Stimulated activated CD8-positive, alpha-beta memory T cell treated with anti-CD3 and anti-CD28 coated beads, Interleukin-12 subunit alpha, Interleukin-12 subunit beta, amount 100 ng/mL, for 24 hours (primary cell): ENCODE results near the gene LHX4.

Experiments used
- DNase-seq: peaks from one replicate; pipeline ENCODE4 v3.0.0-alpha.2; 2020; ENCODE audit errors: extremely low read depth

LHX4 gene

GRCh38 chr1:180299479-180300221, 69.6 kb downstream of the LHX4 start:
- no peak for DNase-seq

GRCh38 chr1:180301135-180301742, 71.2 kb downstream of the LHX4 start:
- no peak for DNase-seq

DNA sequence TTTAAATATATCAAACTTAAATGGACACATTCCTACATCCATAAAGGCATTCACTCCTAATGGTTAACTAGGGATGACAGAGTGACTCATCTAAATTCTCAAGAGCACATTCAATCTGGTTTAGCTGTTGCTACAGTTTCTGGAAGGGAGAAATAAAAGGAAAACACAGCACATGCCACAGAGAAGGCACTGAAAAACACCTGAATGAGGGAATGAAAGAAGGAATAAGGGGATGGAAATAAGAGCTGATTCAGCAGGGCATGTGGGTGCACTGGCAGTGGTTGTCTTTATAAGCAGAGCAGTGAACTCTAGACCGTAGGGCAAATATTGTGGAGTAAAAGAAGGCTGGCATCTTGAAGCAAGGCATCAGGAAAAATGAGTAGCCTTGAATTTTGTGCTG, 79.3 kb downstream of the LHX4 start:
- no peak for DNase-seq

DNA sequence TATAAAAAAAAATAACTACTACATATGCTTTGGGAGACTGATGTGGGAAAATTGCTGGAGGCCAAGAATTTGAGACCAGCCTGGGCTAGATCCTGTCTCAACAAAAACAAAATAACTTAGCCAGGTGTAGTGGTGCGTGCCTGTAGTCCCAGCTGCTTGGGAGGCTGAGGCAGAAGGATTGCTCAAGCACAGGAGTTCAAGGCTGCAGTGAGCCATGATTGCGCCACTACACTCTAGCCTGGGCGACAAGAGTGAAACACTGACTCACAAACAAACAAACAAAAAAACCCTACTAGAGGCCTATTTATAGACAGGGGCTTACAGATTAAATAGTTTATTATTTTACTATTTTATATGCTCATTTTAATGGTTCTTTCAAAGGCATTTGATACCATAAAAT, 80.0 kb downstream of the LHX4 start:
- no peak for DNase-seq

DNA sequence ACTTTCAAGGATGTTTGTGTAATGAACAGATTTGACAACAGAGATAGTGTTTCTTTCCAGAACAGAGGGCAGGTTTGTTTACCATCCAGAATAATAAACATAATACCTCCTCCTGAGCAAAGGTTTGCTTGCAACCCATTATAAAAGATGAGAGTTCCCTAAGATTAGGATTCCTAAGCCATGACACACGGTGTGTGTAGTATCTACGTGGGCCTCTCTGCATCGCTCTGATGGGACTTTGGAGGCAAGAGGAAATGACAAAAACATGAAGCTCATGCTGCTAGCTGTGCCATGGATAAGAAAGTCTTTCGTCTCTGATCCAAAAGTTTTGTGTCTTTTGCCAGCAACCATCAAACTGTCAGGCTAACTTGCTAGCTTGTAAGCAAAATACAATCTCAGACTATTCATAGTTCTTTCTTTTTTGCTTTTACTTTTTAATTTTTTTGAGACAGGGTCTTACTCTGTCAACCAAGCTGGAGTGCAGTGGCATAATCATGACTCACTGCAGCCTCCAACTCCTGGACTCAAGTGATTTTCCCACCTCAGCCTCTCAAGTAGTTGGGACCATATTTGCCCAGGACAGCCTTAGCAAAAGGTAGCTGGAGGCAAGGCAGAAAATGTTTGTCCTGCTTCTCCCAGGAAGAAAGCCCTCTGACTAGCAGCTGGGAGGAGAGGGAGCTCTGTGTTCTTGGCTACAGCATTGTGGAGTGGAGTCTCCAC, 81.1 kb downstream of the LHX4 start:
- no peak for DNase-seq

GRCh38 chr1:180312926-180313325, 82.9 kb downstream of the LHX4 start:
- DNase-seq: no peak

DNA sequence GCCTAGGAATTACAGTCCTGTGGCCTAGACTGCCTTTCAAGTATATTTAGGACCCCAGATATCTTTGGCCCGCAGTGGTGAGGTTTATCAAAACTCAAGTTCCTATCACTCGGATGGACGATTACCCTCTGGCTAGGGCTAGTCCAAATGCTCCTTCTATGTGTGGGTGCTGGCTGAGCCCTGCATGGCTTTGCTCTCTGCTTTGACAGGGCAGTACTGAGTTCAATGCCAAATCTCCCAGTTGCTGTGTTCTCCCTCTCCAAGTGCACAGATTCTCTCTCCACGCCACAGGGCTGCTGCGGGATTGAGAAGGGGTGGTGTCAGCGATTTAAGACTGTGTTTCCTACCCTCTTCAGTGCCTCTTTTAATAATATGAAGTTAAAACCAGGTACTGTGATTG, 97.0 kb downstream of the LHX4 start:
- no peak for DNase-seq
